ENCODE data around the gene SOWAHC.
A peak's percentile ranks its signal among the peaks of the same experiment; 100 is the strongest.
"Not testable (repeated sequence)": the region's sequence is repeated elsewhere in the genome, so short reads cannot be mapped to it uniquely, and the experiment has no call there.

The SOWAHC gene

DNA sequence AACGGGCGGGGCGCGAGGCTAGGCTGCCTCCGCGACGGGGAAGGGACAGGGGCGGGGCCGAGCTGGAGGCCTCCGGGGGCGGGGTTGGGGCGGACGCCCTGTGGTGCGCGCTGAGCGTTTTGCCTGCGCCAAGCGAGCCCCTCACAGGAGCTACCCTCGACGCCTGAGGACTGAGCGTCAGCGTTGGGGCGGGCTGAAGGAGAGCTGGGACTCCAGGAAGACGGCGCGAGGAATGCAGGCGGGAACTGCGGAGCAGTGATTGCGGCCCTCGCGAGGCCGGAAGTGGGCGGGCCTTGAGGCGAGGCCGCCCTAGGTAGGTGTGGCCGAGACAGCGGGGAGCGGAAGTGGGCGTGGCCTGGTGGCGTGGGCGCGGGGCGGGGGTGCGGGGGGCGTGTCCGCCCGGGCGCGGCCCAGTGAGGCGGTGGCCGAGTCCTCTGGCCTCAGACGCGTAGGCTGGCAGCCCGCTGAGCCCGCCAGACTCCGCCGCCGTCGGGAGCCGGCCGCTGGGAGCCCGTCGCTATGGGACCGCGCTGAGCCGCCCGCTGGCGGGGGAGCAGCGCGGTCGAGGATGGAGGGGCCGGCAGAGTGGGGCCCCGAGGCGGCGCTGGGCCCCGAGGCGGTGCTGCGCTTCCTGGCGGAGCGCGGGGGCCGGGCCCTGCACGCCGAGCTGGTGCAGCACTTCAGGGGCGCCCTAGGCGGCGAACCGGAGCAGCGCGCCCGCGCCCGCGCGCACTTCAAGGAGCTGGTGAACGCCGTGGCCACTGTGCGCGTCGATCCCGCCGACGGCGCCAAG lies at the start of gene SOWAHC, which contains the start of gene SEPTIN10:
SOWAHC (plus strand) TSS at position 443 of the 793 bp plus-strand sequence; CDS start at position 569, 126 bp downstream.
SEPTIN10 (minus strand) TSS at position 45 of the 793 bp plus-strand sequence. CDS start 139 bp downstream, outside the sequence.
- DNase-seq: peak; percentile 70

DNA sequence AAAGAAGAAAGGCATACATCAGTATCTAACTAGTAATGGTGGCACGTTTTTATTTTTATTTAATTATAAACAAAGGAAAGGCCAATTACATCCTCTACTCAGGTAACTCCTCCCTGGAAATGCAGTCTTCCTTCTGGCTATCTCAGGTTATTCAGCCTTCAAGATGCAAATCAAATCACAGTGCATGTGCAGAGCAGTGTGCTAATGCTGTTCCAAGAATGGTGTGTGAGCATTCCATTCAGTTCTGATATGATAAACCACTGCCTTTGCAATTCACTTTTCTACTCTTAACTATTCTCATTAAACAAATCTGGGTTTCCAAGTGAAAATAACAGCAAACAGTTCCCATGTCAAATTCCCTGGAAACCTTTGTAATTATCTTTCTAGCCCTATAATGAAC lies 38.8 kb upstream of the SOWAHC start:
- no peak for DNase-seq

GRCh38 chr2:109577630-109578029 lies 36.5 kb upstream of the SOWAHC start:
- not testable (repeated sequence) for DNase-seq

DNA sequence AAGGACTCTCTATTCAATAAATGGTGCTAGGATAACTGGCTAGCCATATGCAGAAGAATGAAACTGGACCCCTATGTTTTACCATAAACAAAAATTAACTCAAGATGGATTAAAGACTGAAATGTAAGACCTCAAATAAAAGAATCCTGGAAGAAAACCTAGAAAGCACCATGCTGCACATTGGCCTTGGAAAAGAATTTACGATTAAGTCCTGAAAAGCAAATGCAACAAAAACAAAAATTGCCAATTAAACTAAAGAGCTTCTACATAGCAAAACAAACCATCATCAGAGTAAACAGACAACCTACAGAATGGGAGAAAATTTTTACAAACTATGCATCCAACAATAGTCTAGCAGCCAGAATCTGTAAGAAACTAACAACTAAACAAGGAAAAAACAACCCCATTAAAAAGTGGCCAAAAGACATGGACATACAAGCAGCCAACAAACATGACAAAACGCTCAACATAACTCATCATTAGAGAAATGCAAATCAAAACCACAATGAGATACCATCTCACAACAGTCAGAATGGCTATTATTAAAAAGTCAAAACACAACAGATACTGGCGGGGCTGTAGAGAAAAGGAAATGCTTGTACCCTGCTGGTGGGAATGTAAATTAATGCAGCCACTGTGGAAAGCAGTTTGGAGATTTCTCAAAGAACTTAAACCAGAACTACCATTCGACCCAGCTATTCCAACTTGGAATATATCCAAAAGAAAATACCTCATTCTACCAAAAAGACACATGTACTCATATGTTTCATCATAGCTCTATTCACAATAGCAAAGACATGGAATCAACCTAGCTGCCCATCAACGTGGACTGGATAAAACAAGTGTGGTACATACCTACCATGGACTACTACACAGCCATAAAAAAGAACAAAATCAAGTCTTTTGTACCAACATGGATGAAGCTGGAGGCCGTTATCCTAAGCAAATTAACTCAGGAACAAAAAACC lies 31.0 kb upstream of the SOWAHC start:
- DNase-seq: no peak

GRCh38 chr2:109586687-109587086 lies 27.5 kb upstream of the SOWAHC start:
- no peak for DNase-seq

DNA sequence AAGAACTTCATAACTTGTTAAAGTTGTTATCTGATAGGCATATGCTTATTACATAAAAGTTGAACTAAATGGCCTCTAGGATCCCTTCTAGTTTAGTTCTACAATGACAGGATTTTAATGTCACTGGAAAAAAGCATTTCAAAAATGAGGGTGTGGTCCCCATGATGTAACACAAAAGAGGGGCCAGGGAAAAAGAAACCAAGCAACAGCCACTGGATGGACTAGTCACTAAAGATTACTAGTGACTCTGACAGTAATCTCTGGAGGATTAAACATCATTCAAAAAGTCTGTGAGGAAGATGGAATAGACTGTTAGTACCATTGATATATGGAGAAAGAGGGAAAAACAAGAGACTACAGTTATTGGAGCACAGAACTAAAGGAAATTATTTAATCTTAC lies 23.0 kb upstream of the SOWAHC start:
- no peak for DNase-seq

DNA sequence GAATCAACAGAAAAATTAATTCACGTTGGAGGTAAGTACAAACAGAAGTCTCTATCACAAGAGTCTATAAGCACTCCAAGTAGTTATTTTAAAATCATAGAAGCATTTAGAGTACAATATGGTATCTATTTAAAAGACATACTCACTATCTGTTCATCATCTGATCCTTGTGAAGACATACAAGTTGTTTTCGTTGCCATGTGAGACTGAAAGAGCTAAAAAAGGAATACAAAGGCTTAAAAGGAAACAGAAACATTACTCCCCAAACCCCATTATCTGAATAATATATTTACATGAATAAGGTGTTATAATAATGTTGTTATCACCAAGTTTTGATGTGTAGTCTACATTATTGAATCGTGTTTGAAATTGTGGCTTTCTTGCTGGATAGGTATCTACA lies 21.3 kb upstream of the SOWAHC start:
- no peak for DNase-seq

- DNase-seq: no peak
These were observed 19.8 kb upstream of the SOWAHC start for GRCh38 chr2:109594246-109594885.

DNA sequence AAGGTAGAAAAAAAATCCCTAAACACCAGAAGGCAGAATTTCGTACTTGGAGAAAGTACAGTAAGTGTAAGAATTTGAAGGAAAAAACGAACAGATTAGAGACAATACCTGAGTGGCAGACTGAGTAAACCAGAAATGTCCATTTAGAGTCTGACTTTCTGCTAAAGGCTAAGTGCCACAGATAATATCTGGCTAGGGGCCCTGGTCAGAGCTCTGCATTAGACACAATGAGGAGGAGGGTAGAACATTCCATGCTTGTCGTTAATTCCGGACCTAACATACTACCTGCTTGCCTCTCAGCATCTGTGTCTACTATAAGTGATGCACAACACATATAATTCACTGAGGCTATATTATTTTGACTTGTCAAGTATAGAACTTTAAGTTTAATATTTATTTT lies 18.5 kb upstream of the SOWAHC start:
- DNase-seq: no peak

- no peak for DNase-seq
These were observed 16.9 kb upstream of the SOWAHC start for GRCh38 chr2:109597283-109597682.

- no peak for DNase-seq
These were observed 12.4 kb upstream of the SOWAHC start for GRCh38 chr2:109601783-109602182.

GRCh38 chr2:109602617-109603188 lies 11.5 kb upstream of the SOWAHC start:
- DNase-seq: no peak

- DNase-seq: no peak
These were observed 9.6 kb upstream of the SOWAHC start for GRCh38 chr2:109604597-109604996.

DNA sequence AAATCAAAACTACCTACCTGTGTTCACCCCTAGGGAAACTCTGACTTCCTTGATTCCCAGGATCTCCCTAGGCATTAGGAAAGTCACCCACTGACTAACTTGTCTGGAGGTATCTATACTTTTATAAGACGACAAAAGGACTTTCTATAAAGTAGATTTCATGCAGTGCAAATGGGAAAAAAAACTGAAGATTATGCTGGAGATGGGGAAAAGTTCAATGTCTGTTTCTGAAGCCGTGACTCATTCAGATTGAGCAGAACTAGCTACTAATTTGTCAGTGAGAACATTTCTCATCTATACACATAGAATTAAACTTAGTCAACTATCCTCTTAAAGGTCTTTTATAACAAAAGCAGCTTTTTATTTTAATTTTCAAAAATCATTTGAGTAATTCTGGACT lies 6.4 kb upstream of the SOWAHC start:
- DNase-seq: no peak

DNA sequence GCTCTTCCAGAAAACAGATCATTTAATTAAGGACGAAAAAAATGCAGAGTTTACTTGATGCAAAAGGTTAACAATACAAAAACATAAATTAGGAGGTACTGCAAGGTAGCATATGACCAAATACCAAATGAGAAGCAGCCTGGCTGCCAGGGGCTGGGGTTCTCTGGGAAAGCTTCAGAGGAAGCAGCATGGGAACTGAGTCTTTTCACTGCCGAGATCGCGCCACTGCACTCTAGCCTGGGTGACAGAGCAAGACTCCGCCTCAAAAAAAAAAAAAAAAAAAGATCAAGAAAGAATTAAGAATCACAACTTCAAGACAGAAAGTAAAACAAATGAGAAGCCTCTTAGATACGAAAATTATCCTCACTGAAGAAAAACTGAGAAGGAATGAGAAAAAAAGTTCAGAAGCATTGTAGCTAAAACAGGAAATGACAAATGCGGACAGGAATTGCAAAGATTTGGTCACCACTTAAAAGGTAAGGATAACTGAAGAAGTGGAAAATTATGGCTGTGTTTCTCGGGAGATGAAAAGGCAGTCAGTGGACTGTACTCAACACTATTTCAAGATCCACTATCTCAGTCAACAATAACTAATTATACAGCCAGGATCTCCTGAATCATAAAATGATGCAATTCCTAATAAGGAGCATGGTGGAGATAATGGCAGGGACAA lies 4.7 kb upstream of the SOWAHC start:
- no peak for DNase-seq

- no peak for DNase-seq
These were observed 2.6 kb upstream of the SOWAHC start for GRCh38 chr2:109611467-109612095.

- no peak for DNase-seq
These were observed 863 bp upstream of the SOWAHC start for GRCh38 chr2:109613081-109613921.

- no peak for DNase-seq
These were observed 812 bp downstream of the SOWAHC start for GRCh38 chr2:109614715-109615636.

- DNase-seq: no peak
These were observed 1.5 kb downstream of the SOWAHC start for GRCh38 chr2:109615637-109616144.

All from hematopoietic multipotent progenitor cell treated with erythropoietin and hydrocortisone succinate and interleukin-3 and kit ligand, for 8 days (in vitro differentiated cells).